HG02623 (cell line): Measurements from ENCODE around the gene CLEC20A.

Experiments
- ATAC-seq: cut with Tn5 transposase; IDR thresholded peaks from one replicate; pipeline ENCODE4 v1.9.1; 2021; ENCODE audit warnings: moderate library complexity; ENCODE audit not compliant: unreplicated experiment

Gene CLEC20A

GRCh38 chr1:178500936-178501554 lies 4.3 kb upstream of the CLEC20A start:
- no peak for ATAC-seq

GRCh38 chr1:178500091-178500770 lies 3.5 kb upstream of the CLEC20A start:
- no peak for ATAC-seq

- ATAC-seq = no peak
Measured at GRCh38 chr1:178498896-178499675, 2.3 kb upstream of the CLEC20A start.

GRCh38 chr1:178497903-178498478 lies 1.2 kb upstream of the CLEC20A start:
- ATAC-seq = no peak

- ATAC-seq = no peak
Measured at GRCh38 chr1:178495741-178496409, 889 bp downstream of the CLEC20A start.

GRCh38 chr1:178495158-178495557 lies 1.6 kb downstream of the CLEC20A start:
- no peak for ATAC-seq

DNA sequence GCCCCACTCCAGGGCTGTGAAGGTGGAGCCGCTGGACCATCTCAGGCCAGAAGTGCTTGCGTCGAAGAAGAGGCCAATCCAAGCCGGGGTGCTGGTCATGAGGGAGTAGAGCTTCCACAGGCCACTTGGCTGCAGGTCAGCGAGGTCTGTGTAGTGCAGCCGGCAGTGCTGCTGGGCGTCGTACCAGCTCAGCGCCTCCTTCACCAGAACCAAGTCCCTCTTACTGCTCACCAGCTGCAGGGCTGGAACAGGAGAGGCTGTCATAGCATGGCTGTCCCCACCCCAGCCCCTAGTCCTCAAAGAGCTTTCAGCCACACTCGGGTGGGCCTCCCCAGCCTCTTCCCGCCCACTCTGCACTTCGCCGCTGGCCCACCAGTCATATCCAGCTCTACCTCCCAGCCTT lies 2.2 kb downstream of the CLEC20A start:
- no peak for ATAC-seq

DNA sequence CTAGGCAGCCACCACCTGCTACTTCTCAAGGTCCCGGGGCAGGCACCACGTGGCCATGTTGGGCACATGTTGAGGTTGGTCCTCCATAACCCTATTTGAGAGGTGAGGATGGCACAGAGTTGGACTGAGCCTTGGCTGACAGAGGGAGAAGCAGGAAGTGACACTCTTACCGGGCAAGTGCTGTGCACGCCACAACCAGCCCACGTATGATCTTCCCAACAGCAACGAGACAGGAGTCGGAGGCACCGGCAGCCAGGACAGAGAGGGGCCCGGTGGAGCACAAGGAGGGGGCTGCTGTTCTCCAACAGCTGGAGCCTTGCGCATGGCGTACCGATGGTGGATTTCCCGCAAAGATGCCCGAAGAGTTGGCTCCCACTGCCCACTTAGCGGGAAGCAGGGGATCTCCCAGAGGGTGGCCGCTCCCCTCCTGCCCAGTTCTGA lies 3.4 kb downstream of the CLEC20A start:
- ATAC-seq = no peak

DNA sequence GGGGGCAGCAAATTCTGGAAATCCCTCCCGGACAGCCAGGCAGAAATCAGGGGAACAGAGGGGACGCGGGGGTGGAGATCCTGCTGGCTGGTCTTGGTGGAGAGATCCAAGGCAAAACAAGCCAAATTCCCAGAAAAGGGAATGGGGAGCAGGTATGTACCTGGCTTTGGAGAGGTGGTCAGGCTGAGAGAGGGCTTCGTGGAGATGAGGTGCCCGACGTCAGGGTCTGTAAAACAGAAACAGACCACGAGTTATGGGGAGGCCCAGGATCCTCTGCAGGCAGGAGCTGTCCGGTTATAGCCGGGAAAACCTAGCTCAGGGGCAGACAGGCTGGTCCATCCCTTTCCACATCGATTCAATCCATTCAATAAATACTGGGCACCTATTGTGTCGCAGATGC lies 4.4 kb downstream of the CLEC20A start:
- ATAC-seq = no peak

- ATAC-seq = no peak
Measured at GRCh38 chr1:178491721-178492120, 5.0 kb downstream of the CLEC20A start.

DNA sequence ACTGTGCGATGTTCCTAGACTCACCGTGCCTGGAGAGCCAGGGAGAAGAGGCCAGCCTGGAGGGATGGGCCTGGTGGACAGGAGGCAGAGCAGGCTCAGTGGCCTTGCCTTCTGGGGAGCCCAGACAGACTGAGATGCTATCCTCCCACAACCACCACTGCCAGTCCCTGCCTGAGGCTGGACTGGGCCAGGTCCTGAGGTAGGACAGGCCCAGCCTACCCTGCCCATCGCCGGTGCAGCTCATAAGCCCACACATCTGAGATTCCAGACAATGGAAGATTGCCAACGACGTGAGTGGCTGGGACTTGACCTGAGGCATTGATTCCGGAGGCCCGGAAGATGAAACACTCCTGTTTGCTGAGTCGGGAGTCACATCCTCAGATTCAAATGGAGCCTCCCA lies 5.8 kb downstream of the CLEC20A start:
- ATAC-seq = no peak

GRCh38 chr1:178490136-178490535 lies 6.6 kb downstream of the CLEC20A start:
- ATAC-seq = no peak

- no peak for ATAC-seq
Measured at GRCh38 chr1:178489399-178489798, 7.4 kb downstream of the CLEC20A start.

DNA sequence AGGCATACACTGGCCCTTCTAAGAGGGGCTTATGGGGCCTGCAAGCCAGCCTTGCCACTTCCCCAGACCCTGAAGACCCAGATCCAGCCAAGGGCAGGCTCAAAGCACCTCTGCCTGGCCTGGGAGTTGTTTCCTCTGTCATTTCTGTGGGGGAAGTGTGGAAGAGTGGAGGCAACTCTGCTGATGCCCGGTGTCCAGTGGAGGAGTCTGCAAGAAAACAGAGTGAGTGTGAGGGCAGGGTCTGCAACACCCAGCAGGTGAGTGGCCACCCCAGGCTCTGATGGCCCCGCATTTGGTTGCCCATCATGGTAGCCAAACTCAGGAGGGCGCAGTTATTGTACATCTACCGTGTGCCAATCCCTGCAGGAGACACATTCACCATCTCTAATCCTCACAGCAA lies 8.4 kb downstream of the CLEC20A start:
- no peak for ATAC-seq

DNA sequence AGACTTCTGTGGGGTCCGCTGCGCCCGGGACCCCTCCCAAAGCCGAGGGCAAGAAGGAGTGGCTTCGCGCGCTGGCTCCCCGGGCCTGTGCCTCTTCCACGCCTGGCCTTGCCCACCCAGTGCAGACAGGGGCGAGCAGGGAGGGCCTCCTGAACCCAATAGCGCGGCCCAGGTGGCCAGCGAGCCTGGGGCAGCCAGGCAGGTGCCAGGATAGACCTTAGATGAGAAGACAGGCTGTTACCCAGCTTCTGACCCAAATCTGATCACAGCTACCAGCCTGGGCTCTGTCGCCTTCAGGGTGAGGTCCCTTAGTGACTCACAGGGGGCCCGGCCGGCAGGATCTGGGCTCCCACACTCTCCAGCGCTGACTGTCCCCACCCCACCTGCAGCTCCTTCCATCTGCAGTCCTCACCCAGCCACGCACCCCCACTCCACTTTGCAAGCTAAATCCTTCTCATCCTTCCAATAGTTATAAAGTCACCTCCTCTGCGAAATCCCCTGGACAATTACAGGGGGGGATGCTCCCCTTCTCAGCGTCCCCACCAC lies 9.6 kb downstream of the CLEC20A start:
- ATAC-seq = no peak

GRCh38 chr1:178486100-178487069 lies 10.4 kb downstream of the CLEC20A start:
- ATAC-seq = no peak

DNA sequence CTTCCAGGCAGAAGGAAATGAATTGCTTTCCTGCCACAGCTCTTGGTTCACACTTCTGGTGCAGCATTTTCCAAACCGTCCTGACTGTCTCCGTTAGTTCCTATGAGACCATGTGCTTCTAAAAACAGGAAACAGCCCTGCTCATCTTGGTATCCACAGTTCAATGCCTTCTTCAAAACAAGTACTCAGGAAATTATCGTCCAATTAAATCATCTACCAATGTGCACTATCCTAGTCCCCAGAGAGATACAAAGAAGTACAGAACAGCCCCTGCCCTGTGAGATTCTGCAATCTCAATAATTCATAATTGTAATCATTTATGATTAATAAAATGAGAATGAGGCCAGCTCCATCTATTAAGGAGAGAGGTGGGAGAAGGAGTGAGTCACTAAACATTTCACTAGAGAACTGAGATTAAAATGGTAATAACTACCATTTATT lies 11.2 kb downstream of the CLEC20A start:
- ATAC-seq = no peak

GRCh38 chr1:178484698-178485225 lies 12.0 kb downstream of the CLEC20A start:
- ATAC-seq = no peak

GRCh38 chr1:178483251-178483957 lies 13.4 kb downstream of the CLEC20A start:
- ATAC-seq = no peak
